ENCODE results near the gene GANC.
A peak's percentile ranks its signal among the peaks of the same experiment; 100 is the strongest.

The GANC gene

DNA sequence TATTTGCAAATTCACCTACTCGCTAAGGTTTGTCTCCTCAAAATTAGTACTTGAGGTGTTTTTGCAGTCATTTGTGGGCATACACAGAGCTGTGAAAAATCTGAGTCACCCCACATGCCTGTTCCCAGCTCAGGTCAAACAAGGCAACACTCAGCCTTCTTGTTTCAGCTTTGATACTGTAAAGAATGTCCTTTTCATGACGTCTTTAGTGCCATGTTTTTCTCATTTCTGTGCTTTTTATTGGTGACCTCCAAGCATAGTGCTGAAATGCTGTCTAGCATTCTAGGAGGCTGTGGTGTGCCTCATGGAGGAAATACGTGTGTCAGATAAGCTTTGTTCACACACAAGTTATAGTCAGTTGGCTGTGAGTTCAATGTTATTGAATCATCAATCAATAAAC, 95.1 kb downstream of the GANC start:
- no peak overlapping the region for H3K4me3 ChIP-seq (ENCODE audit: low read length)
- peak; percentile 21 for DNase-seq (ENCODE audit: low read depth)
- no peak for TF ChIP-seq CTCF (IDR thresholded peaks at IDR 0.05; ENCODE audit: insufficient read depth, low read depth, low read length, missing control alignments)

GRCh38 chr15:42371096-42371495, 98.1 kb downstream of the GANC start:
- TF ChIP-seq CTCF (IDR thresholded peaks at IDR 0.05; ENCODE audit: insufficient read depth, low read depth, low read length, missing control alignments), result no peak
- H3K4me3 ChIP-seq (ENCODE audit: low read length), result no peak overlapping the region
- DNase-seq (ENCODE audit: low read depth), result no peak

GRCh38 chr15:42373274-42373673, 100.3 kb downstream of the GANC start:
- TF ChIP-seq CTCF (IDR thresholded peaks at IDR 0.05; ENCODE audit: insufficient read depth, low read depth, low read length, missing control alignments), result no peak
- DNase-seq (ENCODE audit: low read depth), result no peak
- H3K4me3 ChIP-seq (ENCODE audit: low read length), result no peak overlapping the region

GRCh38 chr15:42373936-42374335, 100.9 kb downstream of the GANC start:
- TF ChIP-seq CTCF (IDR thresholded peaks at IDR 0.05; ENCODE audit: insufficient read depth, low read depth, low read length, missing control alignments), result no peak
- DNase-seq (ENCODE audit: low read depth), result no peak
- H3K4me3 ChIP-seq (ENCODE audit: low read length), result no peak overlapping the region

DNA sequence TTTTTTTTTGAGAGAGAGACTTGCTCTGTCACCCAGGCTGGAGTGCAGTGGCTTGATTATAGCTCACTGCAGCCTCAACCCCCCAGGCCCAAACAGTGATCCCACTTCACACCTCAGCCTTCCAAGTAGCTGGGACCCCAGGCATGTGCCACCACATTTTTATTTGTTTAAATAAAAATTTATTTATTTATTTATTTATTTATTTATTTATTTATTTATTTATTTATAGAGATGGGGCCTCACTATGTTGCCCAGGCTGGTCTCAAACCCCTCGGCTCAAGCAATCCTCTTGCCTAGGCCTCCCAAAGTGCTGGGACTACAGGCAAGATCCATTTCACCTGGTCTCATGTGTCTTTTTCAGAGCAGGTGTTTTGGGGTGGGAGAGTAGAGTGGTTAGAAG, 101.8 kb downstream of the GANC start:
- no peak for TF ChIP-seq CTCF (IDR thresholded peaks at IDR 0.05; ENCODE audit: insufficient read depth, low read depth, low read length, missing control alignments)
- DNase-seq (ENCODE audit: low read depth), result no peak
- H3K4me3 ChIP-seq (ENCODE audit: low read length), result no peak overlapping the region

GRCh38 chr15:42375252-42375651, 102.3 kb downstream of the GANC start:
- no peak overlapping the region for H3K4me3 ChIP-seq (ENCODE audit: low read length)
- no peak for DNase-seq (ENCODE audit: low read depth)
- TF ChIP-seq CTCF (IDR thresholded peaks at IDR 0.05; ENCODE audit: insufficient read depth, low read depth, low read length, missing control alignments), result no peak

DNA sequence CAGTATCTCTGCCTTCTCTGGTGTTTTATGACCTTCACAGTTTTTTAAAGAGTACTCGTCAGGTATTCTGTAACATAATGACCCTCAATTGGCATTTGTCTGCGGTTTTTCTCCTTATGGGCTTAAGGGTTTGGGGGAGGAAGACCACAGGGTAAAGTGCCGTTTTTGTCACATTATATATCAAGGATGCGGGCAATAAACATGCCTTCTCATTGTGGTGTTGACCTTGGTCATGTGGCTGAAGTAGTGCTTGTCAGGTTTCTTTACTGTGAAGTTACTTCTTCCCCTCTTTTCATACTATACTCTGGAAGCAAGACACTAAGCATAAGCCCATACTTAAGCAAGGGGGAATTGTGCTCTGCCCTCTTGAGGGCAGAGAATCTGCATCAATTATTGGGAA, 102.9 kb downstream of the GANC start:
- TF ChIP-seq CTCF (IDR thresholded peaks at IDR 0.05; ENCODE audit: insufficient read depth, low read depth, low read length, missing control alignments), result no peak
- no peak for DNase-seq (ENCODE audit: low read depth)
- H3K4me3 ChIP-seq (ENCODE audit: low read length), result no peak overlapping the region

Data from epithelial cell of esophagus (primary cell).